GM12878 (cell line): ENCODE data around the gene HTD2. TPM values are rescaled to one million over a fixed set of nuclear protein-coding genes. Genes with fewer than 3 reads are reported as not detected.

Experiments
- ATAC-seq: fragments of 200-7000 bp; cut with Tn5 transposase; 3 replicates; pipeline ENCODE4 v1.9.1; 2020; ENCODE audit warnings: mild to moderate bottlenecking, moderate library complexity
- BruUV-seq: library from RNA; stranded (reverse); fragments of 400-500 nt; replicated peaks from 2 replicates; lab custom pipeline; 2021; lab: Mats Ljungman, UMichigan
- CTCF ChIA-PET: fragments of 300-600 bp; sonication (Branson Sonifier 250); formaldehyde crosslinking; extraction: SDS; loops from one replicate; lab custom pipeline; 2021; ENCODE audit warnings: inconsistent platforms; lab: Yijun Ruan, JAX
- POLR2A ChIA-PET: fragments of 350-600 bp; formaldehyde crosslinking; extraction: SDS; loops from one replicate; lab custom pipeline; 2021; ENCODE audit warnings: inconsistent platforms; lab: Charles Lee
- RAD21 ChIA-PET: fragments of 300-600 bp; sonication (Branson Sonifier 250); formaldehyde crosslinking; loops from one replicate; lab custom pipeline; 2023; ENCODE audit warnings: antibody characterized with exemption; ENCODE audit not compliant: unreplicated experiment; lab: Charles Lee
- SMC1A ChIA-PET: fragments of 300-600 bp; sonication (Branson Sonifier 250); formaldehyde crosslinking; loops from one replicate; lab custom pipeline; 2023; ENCODE audit not compliant: unreplicated experiment, uncharacterized antibody; lab: Charles Lee
- DNase-seq: peaks from one replicate; pipeline ENCODE4 v3.0.0-alpha.2; 2011; ENCODE audit warnings: low read depth, low spot score
- FAIRE-seq: peaks from 3 replicates; lab custom pipeline; 2011; peaks lifted over from hg19 to GRCh38; lab: Jason Lieb, UNC
- H2AFZ ChIP-seq: 2 replicates; pipeline ENCODE4 v1.6.0; 2011; ENCODE audit warnings: low read depth, low read length, control low read depth; ENCODE audit not compliant: control insufficient read depth
- H3K27ac ChIP-seq: 2 replicates; pipeline ENCODE4 v1.5.1; 2011; ENCODE audit warnings: control low read depth; ENCODE audit not compliant: control insufficient read depth, insufficient read depth
- H3K27me3 ChIP-seq, 2 experiments: replicated peaks in 1 of 2; 2 replicates each; pipeline versions ENCODE4 v1.6.0 to v1.6.1; 2011; ENCODE audit warnings: low read length in 1 of 2; ENCODE audit not compliant: control insufficient read depth in 2 of 2, insufficient read depth in 2 of 2
- H3K36me3 ChIP-seq, 2 experiments: 2 replicates each; pipeline ENCODE4 v1.5.1; 2011; ENCODE audit warnings: low read length in 1 of 2; ENCODE audit not compliant: control insufficient read depth in 2 of 2, insufficient read depth in 2 of 2
- H3K4me1 ChIP-seq: 2 replicates; pipeline ENCODE4 v1.6.1; 2011; ENCODE audit warnings: mild to moderate bottlenecking, low read length, moderate library complexity, mixed read lengths; ENCODE audit not compliant: control insufficient read depth, insufficient read depth
- H3K4me2 ChIP-seq: 2 replicates; pipeline ENCODE4 v1.6.0; 2011; ENCODE audit warnings: control low read depth; ENCODE audit not compliant: control insufficient read depth, insufficient read depth
- H3K4me3 ChIP-seq: fragments of 200-600 bp; sonication (generic); 2 replicates; pipeline ENCODE4 v1.5.1; 2016
- H3K79me2 ChIP-seq: 2 replicates; pipeline ENCODE4 v1.6.0; 2011; ENCODE audit warnings: low read length; ENCODE audit not compliant: control insufficient read depth, insufficient read depth
- H3K9ac ChIP-seq: 2 replicates; pipeline ENCODE4 v1.8.0; 2011; ENCODE audit warnings: low read length, control low read depth, mixed read lengths; ENCODE audit not compliant: control insufficient read depth, insufficient read depth
- H3K9me3 ChIP-seq: replicated peaks from 3 replicates; pipeline ENCODE4 v1.5.1; 2011; ENCODE audit warnings: mild to moderate bottlenecking, low read length; ENCODE audit not compliant: control insufficient read depth, insufficient read depth
- H4K20me1 ChIP-seq: 2 replicates; pipeline ENCODE4 v1.6.0; 2011; ENCODE audit not compliant: control insufficient read depth, insufficient read depth
- ASH2L ChIP-seq: fragments of 300-600, 200-600 bp; sonication (generic); IDR thresholded peaks from 2 replicates; pipeline ENCODE4 v1.6.1; 2017; ENCODE audit warnings: low read depth, mild to moderate bottlenecking, borderline replicate concordance
- ATF3 ChIP-seq: IDR thresholded peaks from 2 replicates; pipeline ENCODE4 v1.6.1; 2011; ENCODE audit warnings: low read depth, mild to moderate bottlenecking, low read length, moderate library complexity, borderline replicate concordance; ENCODE audit errors: extremely low read depth
- CBFB ChIP-seq: IDR thresholded peaks from 2 replicates; pipeline ENCODE4 v1.6.1; 2016; ENCODE audit warnings: antibody characterized with exemption, low read depth
- CBX3 ChIP-seq: fragments of 200-600 bp; sonication (generic); IDR thresholded peaks from 2 replicates; pipeline ENCODE4 v1.6.1; 2016; ENCODE audit warnings: low read depth, borderline replicate concordance
- CBX5 ChIP-seq: sonication (generic); IDR thresholded peaks from 2 replicates; pipeline ENCODE4 v1.6.1; 2016; ENCODE audit warnings: low read depth, moderate library complexity, mild to moderate bottlenecking, inconsistent platforms
- CEBPB ChIP-seq, 2 experiments: fragments of 150-350 bp in 1 of 2; IDR thresholded peaks; 2 replicates each; pipeline ENCODE4 v1.6.1; 2012 to 2014; ENCODE audit warnings: low read depth in 2 of 2, low read length in 2 of 2, borderline replicate concordance in 1 of 2, inconsistent platforms in 1 of 2
- EGR1 ChIP-seq, 2 experiments: IDR thresholded peaks; 1 replicate in 1 of 2; 2 replicates in 1 of 2; pipeline ENCODE4 v1.6.1; 2011 to 2012; ENCODE audit warnings: low read depth in 2 of 2, low read length in 2 of 2, borderline replicate concordance in 1 of 2, mild to moderate bottlenecking in 1 of 2, moderate library complexity in 1 of 2
- ETV6 ChIP-seq, 2 experiments: fragments of 450-650 bp in 1 of 2; IDR thresholded peaks in 1 of 2; conservative IDR thresholded peaks in 1 of 2; 2 replicates each; pipeline ENCODE4 v1.6.1; 2014; ENCODE audit warnings: antibody characterized with exemption in 1 of 2, borderline replicate concordance in 1 of 2, low read depth in 1 of 2, mild to moderate bottlenecking in 1 of 2, moderate library complexity in 1 of 2
- GABPA ChIP-seq: IDR thresholded peaks from 2 replicates; pipeline ENCODE4 v1.6.1; 2014; ENCODE audit warnings: antibody characterized with exemption, low read depth, mild to moderate bottlenecking, inconsistent platforms
- IKZF1 ChIP-seq: fragments of 450-650 bp; conservative IDR thresholded peaks from 2 replicates; pipeline ENCODE4 v1.6.1; 2017; ENCODE audit warnings: antibody characterized with exemption, mild to moderate bottlenecking
- MXI1 ChIP-seq: fragments of 150-350 bp; IDR thresholded peaks from 2 replicates; pipeline ENCODE4 v1.6.1; 2011; ENCODE audit warnings: low read depth, mild to moderate bottlenecking, inconsistent platforms, low read length, improper control_type of control experiment
- NR2C1 ChIP-seq: fragments of 450-650 bp; IDR thresholded peaks from 2 replicates; pipeline ENCODE4 v1.6.1; 2017; ENCODE audit warnings: antibody characterized with exemption, mild to moderate bottlenecking, moderate library complexity
- POU2F2 ChIP-seq: IDR thresholded peaks from 3 replicates; pipeline ENCODE4 v1.6.1; 2011; ENCODE audit warnings: low read depth, mild to moderate bottlenecking, low read length, borderline replicate concordance
- STAT3 ChIP-seq: IDR thresholded peaks from 2 replicates; pipeline ENCODE4 v1.6.1; 2011; ENCODE audit warnings: low read depth, low read length, improper control_type of control experiment
- YY1 ChIP-seq: IDR thresholded peaks from 2 replicates; pipeline ENCODE4 v1.6.1; 2011; ENCODE audit warnings: low read depth, mild to moderate bottlenecking, low read length
- ZNF217 ChIP-seq: fragments of 450-650 bp; IDR thresholded peaks from 2 replicates; pipeline ENCODE4 v1.6.1; 2017; ENCODE audit warnings: antibody characterized with exemption, mild to moderate bottlenecking
- ZNF24 ChIP-seq: fragments of 450-650 bp; IDR thresholded peaks from 2 replicates; pipeline ENCODE4 v1.6.1; 2017; ENCODE audit warnings: antibody characterized with exemption, mild to moderate bottlenecking
- ZNF687 ChIP-seq: fragments of 450-650 bp; IDR thresholded peaks from 2 replicates; pipeline ENCODE4 v1.6.1; 2017; ENCODE audit warnings: mild to moderate bottlenecking, moderate library complexity
- WGBS: methylation state at CpG from one replicate; pipeline ENCODE4 v1.1.6; 2016; ENCODE audit warnings: low lambda C conversion rate; ENCODE audit not compliant: insufficient replicate concordance, insufficient coverage; ENCODE audit errors: missing lambda C conversion rate; 5-methylcytosine and 5-hydroxymethylcytosine counted together
- in situ Hi-C: fragments of 300-500 bp; cut with MboI; formaldehyde crosslinking; loops from 9 replicates; pipeline ENCODE4 v1.14.3; 2018; ENCODE audit warnings: mixed read lengths
- intact Hi-C: fragments of 100-400 bp; cut with micrococcal nuclease; formaldehyde crosslinking; loops from one replicate; pipeline ENCODE4 v1.14.2; 2022; ENCODE audit not compliant: unreplicated experiment
- polyA plus RNA-seq, 11 experiments: library from polyadenylated mRNA; depleted of rRNA in 4 of 11; unstranded in 6 of 11; stranded (reverse) in 5 of 11; fragments of >200 nt; fragmentation: Nextera tagmentation in 4 of 11; fragmentation: Illumina TruSeq in 1 of 11; extraction: Ambion mirVana in 4 of 11; extraction: Trizol in 1 of 11; gene quantifications; 1 replicate in 1 of 11; 2 replicates in 10 of 11; pipeline versions ENCODE4 v1.2.1 to v1.2.3, GENCODE V29; 2011 to 2016; ENCODE audit warnings: inconsistent platforms in 2 of 11, missing spikeins in 2 of 11, low read depth in 1 of 11
- total RNA-seq, 4 experiments: library from RNA; depleted of rRNA in 3 of 4; stranded (reverse); fragments of >200 nt in 3 of 4; fragmentation: Illumina TruSeq in 1 of 4; extraction: Trizol in 1 of 4; gene quantifications; 2 replicates each; pipeline versions ENCODE4 v1.2.1 to v1.2.3, GENCODE V29; 2013 to 2021

HTD2 gene
- total and polyA plus RNA-seq, 10 of the 15 experiments (the other 5 are each of a cell fraction or from before 2014, with no cell fraction given) = 5.9 to 24.7 (median 9.5) TPM

- Histone ChIP-seq H3K27me3 (no peaks in the 10 kb centered on the region), H3K36me3 (no peaks in the 10 kb centered on the region), H3K4me3 (no peak overlapping the region), H3K4me1 (peaks cover 39% of the 10 kb centered on the region), H3K9me3 (no peaks in the 10 kb centered on the region), H3K79me2 (peaks cover 1% of the 10 kb centered on the region; the same call in 1 of the 2 replicates), H4K20me1 (no peaks in the 10 kb centered on the region), H3K4me2 (no peak overlapping the region), H2AFZ (no peak overlapping the region), H3K27ac (no peak overlapping the region), H3K9ac (no peak overlapping the region)
- intact Hi-C loops = no loop called here
- POLR2A ChIA-PET = interaction anchor here (2.6 to 12.7 kb wide), 2 partner anchors 9 to 12 kb away, joined by 14 to 221 read pairs; partner anchors contain the start of gene PXK
- WGBS = 90% methylated on average over 7 of the region's 7 CpGs
- CTCF ChIA-PET = interaction anchor here (1.0 to 12.5 kb wide), 5 partner anchors 11 to 160 kb away, joined by 3 to 204 read pairs (median 4); partner anchors contain the start of gene PXK
- RAD21 ChIA-PET = interaction anchor here (1.0 to 8.7 kb wide), 3 partner anchors 9 to 42 kb away, joined by 3 to 149 read pairs (median 15); partner anchors contain the start of genes HTD2, PXK and RPP14
- no peak for FAIRE-seq
- no peak for DNase-seq
- no peak for TF ChIP-seq YY1
- no peak for TF ChIP-seq EGR1 (IDR thresholded peaks at IDR 0.05; ENCODE audit: borderline replicate concordance in 1 of 2, low read depth in 2 of 2, low read length in 2 of 2)
- TF ChIP-seq ASH2L = no peak
- no peak for TF ChIP-seq STAT3
- no peak for TF ChIP-seq IKZF1
- TF ChIP-seq ATF3 = no peak
- TF ChIP-seq CBX5 = no peak
- TF ChIP-seq ETV6 (conservative IDR thresholded peaks at IDR 0.05 in 1 of 2, IDR thresholded peaks at IDR 0.05 in 1 of 2; ENCODE audit: borderline replicate concordance in 1 of 2, low read depth in 1 of 2) = no peak
- no peak for TF ChIP-seq ZNF217
- TF ChIP-seq MXI1 = no peak
- no peak for TF ChIP-seq ZNF687
- TF ChIP-seq POU2F2 = no peak
- no peak for TF ChIP-seq ZNF24
- TF ChIP-seq CBX3 = no peak
- TF ChIP-seq CEBPB (IDR thresholded peaks at IDR 0.05; ENCODE audit: borderline replicate concordance in 1 of 2, low read depth in 2 of 2, low read length in 2 of 2) = no peak
- TF ChIP-seq GABPA = no peak
- no peak for TF ChIP-seq CBFB
- TF ChIP-seq NR2C1 = no peak
- in situ Hi-C loops = no loop called here
- SMC1A ChIA-PET = interaction anchor here (1.3 to 15.0 kb wide), 3 partner anchors 12 to 34 kb away, joined by 4 to 324 read pairs (median 16); partner anchors contain the start of gene PXK
- no peak for ATAC-seq
- no TSS peak for BruUV-seq
These were observed 41.7 kb downstream of the HTD2 start for GRCh38 chr3:58347984-58348383.
